Ureter (tissue), 1 donor: Measurements from ENCODE around the gene CAMTA1. TPM values are rescaled to one million over a fixed set of nuclear protein-coding genes. Genes with fewer than 3 reads are reported as not detected.
"Not testable (repeated sequence)": the region's sequence is repeated elsewhere in the genome, so short reads cannot be mapped to it uniquely, and the experiment has no call there.

ENCODE experiments used
- DNase-seq: peaks from one replicate; pipeline ENCODE4 v3.0.0-alpha.2; 2020; ENCODE audit warnings: low spot score
- total RNA-seq: library from RNA; stranded (reverse); gene quantifications from one replicate; pipeline ENCODE4 v1.2.4, GENCODE V29; 2023
- donor health status: DM: yes; HTN: yes; CAD: no.

Gene CAMTA1
- total RNA-seq, 1 donor from 2014 or later, result 88.1 TPM

DNA sequence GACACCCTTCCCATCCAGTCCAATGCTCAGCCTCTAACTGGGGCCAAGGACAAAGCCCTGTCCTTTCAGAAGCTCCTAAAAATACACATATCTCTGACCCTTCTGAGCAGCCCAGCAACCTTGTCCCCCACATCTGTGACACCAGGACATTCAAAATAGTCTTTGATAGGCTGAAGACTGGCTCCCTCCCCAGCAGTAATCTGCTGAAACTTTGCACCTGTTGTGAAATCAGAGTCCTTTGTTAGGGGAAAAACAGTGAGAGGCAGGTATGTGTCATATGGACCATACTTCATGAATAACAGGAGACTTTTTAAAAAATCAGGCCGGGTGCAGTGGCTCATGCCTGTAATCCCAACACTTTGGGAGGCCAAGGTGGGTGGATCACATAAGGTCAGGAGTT lies 903.4 kb downstream of the CAMTA1 start:
- no peak for DNase-seq

DNA sequence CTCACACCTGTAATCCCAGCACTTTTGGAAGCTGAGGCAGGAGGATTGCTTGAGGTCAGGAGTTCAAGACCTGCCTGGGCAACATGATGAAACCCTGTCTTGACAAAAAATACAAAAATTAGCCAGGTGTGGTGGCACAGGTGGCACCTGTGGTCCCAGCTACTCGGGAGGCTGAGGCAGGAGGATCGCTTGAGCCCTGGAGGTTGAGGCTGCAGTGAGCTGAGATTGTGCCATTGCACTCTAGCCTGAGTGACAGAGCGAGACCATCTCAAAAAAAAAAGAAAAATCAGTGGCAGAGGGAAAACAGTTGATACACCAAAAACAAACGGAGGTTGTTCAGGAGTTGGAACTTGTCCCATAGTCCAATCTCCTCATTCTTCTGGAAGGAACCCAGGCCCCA lies 904.1 kb downstream of the CAMTA1 start:
- not testable (repeated sequence) for DNase-seq

DNA sequence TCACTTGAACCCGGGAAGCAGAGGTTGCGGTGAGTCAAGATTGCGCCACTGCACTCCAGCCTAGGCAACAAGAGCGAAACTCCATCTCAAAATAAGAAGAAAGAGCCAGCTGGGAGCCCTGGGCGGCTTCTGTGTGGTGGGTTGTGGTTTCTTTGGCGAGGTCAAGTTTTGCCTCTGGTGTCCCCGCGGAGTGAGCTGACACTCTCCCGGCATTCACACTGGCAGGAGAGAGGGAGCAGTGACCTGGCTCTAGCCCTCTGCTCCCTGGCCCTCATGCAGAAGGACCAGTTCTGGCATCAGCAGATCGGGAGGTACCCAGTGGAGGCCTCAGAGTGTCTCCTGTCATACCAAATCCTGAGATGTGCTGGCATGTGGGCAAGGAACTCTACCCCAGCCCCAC lies 904.8 kb downstream of the CAMTA1 start:
- no peak for DNase-seq

DNA sequence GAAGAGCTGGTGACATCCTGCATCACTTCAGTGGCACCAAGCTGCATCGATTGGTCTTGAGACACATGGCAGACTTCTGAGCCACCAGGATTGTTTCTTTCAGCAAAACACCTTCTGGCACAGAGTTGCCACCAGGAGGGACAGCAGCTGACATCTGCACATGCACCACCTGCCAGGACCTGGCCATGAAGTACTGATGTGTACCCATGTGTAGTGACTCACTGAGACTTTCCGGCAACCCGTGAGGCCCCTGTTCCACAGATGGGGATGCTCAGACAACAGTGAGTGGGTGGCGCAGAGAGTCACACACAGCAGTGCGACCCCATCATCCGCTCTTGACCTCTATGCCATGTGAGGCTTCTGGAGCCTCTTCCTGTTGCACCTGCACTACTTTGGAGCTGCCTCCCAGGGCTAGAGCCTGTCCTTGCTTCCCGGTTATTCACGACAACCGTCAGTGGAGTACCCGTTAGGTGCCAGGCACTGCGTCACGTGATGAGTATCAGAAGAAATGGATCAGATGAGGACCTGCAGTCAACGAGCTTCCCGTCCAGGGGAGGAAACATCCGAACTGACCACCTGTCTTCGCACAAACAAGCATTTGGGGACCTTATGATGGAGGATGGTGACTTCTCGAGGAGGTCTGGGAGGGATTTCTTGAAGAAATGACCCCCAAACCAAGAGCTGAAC lies 905.4 kb downstream of the CAMTA1 start:
- DNase-seq, result no peak

DNA sequence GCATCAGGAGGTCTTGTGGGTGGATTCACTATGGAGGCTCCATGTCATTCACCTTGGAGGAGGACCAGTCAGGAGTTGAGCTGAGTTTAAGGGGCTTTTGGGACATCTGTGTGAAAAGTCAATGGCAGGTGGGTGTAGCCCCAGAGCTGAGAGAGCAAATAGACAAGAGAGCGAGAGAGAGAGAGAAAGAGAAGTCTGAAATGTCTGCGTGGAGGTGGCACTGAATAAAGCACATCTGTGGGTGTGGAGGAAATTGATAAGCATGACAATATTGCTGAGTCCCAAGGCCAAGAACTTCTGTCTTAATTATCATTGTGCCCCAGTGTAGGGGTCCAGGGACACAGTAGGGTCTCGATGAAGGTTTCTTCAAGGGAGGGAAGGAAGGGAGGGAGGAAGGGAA lies 906.3 kb downstream of the CAMTA1 start:
- no peak for DNase-seq

DNA sequence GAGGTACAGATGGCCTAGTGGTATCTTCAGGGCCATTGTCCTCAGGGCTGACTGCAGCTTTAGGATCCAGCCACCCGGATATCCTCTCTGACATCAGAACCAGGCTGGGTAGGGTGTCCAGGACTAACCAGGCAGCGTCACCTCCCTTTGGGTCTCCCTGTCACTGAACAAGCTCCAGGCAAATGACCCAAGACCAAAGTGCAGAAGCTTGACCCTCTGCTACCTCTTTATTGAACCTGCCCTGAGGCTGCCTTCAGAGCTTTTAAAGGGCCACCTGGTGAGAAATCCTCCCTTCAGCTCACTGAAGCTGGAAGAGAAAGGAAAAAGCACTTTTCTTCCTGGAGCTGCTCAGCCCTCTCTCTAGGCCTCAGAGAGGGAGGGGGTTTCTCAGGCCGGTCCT lies 906.8 kb downstream of the CAMTA1 start:
- DNase-seq, result no peak

DNA sequence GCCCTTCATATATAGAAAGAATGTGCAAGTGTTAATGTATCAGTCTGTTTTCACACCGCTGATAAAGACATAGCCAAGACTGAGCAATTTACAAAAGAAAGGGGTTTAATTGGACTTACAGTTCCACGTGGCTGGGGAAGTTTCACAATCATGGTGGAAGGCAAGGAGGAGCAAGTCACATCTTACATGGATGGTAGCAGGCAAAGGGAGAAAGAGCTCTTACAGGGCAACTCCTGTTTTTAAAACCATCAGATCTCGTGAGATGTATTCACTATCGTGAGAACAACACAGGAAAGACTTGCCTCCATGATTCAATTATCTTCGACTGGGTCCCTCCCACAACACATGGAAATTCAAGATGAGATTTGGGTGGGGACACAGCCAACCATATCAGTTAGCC lies 907.8 kb downstream of the CAMTA1 start:
- DNase-seq, result not testable (repeated sequence)

DNA sequence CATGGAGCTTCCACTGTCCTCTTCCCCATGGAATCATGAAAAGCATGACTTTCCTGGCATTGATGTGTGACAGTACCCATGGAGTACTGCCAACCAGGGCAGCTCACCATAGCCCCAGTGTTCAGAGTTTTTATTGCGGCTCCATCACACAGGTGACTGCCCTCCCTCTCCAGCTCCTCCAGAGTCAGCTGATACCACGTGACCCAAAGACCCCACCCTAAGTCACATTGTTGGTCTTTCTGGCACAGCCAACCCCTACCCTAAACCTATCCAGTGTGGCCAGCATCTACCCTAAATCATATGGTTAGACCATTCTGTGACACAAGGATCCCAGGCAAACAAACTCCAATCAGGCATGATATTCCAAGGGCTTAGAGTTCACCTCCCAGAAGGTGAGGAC lies 908.4 kb downstream of the CAMTA1 start:
- DNase-seq, result no peak

DNA sequence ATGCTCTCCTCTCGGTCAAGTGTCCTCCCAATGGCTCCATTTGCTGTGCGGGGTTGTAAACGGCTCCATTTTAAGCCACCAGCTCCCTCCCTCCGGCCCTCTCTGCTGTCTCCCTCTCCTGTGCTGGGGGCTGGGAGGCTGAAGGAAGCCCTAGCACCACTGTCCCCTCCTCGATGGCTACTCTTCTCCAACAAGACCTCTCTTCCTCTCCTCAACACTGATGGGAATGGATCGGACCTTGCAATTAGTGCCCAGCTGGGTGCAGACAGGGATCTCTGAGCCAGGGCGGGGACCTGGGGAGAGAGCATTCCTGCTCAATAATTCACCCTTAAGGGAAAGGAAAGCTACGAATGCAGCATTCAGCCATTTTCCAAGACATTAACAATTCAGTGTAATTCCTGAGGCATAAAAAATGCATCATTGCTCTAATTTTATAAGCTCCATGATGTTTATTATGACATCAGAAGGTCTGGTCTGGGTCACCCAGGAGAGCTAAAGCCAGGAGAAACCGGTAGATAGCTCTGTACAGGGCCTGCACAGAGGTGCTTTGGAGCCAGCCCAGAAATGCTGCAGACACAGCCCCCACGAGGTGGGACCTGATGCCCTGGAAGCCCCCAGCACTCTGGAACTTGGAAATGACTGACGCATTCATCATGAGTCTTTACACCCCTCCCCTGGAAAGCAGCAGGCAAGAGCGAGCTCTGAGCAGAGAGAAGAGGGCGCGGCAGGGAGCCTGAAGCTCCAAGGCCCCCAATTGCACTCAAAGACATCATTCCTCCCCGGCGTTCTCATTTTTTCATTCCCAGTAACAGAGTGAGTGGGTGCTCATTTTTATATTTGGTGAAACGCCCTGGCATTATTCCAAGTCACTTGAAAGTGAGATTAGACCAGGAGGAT lies 909.6 kb downstream of the CAMTA1 start:
- DNase-seq, result no peak

DNA sequence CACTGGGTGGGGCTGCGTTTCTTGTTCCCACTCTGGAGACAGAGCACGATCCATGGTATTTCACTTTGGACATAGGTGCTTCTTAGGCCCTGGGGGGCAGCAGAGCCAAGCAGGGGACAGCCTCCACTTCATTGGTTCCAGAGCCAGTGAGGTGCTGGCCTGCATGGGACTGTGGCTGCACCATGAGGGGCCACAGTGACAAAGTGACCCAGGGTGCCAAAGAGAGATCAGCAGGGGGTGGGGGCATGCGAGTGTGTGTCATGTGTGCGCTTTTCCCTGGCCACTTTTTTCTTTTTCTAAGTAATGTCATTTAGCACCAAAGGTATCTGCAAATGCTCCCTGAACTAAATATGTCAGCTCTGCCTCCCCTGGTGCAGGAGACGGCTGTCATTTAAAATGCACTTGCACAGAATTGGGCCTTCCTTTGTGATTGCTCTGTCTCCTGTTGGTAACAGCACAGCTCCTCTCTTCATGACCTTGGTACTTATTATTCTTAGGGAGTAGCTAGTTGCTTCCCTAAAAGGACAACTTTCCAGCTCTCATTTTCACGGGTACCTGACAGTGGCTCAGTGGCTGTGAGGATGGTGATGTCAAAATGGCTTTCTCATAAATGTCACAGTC lies 910.4 kb downstream of the CAMTA1 start:
- no peak for DNase-seq

DNA sequence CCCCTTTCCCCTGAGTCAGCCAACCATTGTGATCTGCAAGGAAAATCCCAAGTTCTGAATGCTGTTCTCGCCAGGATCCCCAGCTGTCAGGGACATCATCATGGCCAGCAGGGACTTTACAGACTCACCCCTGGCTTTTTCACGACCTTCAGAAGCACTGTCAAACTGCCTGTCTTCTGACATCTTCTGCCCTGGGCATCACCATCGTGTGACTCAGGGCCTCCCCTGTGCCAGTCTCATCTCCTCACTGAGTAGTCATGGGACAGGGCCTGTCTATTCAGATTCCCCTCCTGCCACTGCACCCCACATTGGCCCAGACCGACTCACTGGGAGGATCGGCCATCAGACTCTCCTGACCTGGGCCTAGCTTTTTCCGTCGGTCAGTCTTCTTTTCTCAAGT lies 913.4 kb downstream of the CAMTA1 start:
- no peak for DNase-seq

DNA sequence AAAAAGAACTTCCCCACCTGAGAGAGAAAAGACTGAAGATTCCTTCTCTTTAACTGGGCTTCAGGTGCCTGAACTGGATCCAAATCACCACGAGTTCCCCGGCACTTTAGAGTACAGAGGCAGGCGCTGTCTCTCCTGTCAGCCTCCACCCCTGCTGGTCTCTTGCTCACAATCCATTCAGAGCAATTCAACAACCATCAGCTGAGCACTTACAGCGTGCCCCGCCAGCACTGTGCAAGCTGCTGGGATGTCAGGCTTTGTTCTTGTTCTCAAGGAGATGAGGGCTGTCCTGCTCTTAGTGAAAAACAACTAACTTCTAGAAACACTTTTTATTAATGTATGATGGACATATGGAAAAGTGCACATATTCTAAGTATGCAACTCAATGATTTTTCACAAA lies 917.1 kb downstream of the CAMTA1 start:
- DNase-seq, result no peak

DNA sequence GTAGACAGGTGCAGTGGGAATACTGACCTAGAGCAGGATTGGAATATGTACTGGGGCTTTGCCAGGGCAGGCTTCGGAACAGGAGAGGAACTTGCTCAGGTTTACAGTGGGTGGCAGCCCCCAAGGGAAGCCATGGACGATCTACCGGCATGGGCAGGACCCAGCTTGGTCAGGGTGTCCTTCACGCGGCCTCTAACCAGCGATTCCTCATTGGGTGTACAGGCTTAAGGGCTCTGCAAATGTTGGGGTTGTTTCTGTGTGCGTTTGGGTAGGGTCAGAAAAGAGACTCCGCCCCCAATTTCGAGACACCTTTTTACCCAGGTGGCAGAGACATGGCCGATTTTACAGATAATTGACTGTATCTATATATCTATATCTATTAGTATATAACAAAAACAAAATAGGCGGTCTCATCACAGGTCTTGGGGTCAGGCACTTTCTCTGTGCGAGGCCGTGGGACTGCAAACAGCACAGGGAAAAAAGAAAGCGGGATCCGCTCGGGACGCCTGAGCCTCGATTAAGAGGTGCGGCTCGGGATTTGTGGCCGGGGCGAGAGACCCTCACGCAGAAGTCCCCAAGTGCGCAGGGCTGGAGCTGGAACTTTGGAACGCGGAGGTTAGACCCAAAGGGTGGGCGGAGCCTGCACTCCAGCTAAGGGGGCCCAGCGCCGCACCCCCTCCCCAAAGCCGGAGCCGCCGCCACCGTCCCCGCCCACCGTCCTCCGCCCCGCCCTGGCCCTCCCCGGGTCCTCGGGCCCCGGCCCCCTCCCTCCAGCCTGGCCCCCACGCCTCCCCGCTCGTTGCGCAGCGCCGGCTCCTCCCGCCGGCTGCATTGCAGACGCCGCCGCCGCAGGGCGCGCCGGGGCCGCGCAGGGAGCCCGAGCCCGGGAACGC lies 918.3 kb downstream of the CAMTA1 start:
- no peak for DNase-seq

DNA sequence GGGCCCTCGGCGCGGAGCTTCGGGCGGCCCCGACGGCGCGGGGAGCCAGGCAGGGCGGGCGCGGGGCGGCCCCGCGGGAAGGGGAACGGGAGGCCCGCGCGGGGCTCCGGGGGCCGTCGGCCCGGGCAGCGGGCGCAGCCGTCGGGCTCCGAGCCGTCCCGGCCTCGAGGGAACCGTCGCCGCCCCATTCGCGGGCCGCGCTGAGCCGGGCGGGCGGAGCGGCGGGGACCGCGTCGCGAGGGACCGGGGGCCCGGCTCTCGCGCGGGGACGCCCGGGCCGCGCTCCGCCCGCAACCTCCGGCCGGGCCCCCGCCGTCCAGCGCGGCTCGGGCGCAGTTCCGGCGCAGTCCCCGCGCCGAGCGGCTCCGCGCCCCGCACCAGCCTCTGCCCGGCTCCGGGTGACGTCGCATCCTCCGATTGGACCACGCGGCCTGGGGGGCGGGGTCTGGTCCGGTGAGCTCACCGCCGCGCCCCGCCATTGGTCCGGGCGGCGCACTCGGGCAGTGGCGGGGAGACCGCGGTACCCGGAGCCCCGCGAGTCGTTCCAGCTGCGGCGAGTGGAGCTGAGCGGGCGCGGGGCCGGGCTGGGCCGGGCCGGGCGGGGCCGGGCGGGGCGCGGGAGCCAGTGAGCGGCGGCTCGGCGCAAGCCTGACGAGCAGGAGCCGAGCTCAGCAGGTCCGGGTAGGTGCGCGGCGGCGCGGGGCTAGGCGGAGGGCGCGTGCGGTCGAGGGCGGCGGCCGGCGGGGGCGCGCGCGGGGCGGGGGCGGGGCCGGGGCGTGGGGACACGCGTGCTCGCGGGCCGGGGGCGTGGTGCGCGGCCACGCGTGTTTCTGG lies 919.2 kb downstream of the CAMTA1 start:
- peak; percentile 92 for DNase-seq

DNA sequence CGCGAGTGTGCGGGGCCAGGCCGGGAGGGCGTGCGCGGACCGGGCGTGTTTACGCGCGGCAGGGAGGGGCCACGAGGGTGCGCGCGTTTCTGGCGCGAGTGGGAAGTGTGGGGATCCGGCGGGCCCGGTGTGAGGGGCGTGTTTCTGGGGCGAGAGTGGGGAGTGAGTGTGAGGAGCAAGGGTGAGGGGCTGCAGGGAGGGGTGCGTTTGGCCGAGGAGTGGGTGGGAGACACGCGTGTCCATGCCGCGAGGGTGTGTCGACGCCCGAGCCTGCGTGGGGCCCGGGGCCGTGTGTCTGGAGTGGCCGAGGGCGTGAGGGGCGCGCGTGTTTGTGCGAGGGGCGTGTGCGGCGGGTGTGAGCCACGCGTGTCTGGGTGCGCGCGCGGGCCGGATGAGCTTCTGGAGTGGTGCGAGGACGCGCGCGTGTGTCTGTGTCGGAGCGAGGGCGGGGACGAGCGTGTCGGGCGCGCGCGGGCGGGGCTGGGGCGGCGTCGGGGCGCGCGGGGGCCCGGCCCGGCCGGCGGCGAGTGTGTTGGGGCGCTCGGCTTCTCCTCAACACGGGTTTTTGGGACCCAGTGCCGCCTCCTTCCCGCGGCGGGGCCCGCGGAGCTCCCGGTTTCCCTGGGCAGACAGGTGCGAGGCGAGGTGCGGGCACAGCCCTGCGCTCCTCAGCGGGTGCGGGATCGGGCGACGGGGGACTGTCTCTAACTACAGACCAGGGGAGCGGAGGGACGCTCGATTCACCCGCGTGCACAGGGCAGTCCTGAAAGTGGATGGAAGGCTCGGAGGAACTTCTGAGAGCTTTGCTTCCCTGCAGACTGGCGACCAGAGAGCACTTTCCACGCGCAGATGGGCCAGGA lies 920.0 kb downstream of the CAMTA1 start:
- DNase-seq, result no peak

DNA sequence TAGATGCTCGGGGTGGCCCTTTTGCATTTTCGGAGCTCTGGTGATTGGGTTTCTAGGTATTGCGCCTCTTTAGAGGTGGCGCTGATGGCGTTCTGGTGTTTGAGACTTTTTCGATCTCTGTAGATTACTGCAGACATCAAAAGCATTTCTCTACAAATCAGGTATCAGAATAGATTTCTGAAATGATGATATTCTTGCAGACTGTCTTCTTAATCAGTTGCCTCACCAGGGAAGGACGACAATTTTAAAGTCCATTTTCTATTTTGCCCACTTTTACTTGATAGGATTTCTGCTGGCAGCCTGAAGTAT lies 920.6 kb downstream of the CAMTA1 start:
- no peak for DNase-seq

DNA sequence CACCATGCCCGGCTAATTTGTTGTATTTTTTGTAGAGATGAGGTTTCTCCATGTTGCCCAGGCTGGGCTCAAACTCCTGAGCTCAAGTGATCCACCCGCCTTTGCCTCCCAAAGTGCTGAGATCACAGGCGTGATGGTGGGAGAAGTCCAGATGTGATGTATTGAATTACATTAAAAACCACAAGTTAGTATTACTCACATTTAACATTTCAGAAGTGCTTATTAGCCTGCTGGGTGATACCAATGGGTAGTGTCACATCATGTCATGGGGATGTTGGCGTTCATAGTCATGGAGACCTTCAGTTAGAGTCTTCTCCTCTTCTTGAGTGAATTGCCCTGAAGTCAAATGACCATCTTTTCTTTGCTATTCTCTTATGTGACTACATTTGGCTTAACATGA lies 922.3 kb downstream of the CAMTA1 start:
- DNase-seq, result no peak

DNA sequence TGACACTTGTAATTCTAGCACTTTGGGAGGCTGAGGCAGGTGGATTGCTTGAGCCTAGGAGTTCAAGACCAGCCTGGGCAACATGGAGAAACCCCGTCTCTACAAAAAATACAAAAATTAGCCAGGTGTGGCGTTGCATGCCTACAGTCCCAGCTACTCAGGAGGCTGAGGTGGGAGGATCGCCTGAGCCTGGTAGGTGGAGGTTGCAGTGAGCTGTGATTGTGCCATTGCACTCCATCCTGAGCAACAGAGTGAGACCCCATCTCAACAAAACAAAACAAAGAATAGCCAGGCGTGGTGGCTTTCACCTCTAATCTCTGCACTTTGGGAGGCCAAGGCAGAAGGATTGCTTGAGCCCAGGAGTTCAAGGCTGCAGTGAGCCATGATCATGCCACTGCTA lies 922.8 kb downstream of the CAMTA1 start:
- DNase-seq, result not testable (repeated sequence)

DNA sequence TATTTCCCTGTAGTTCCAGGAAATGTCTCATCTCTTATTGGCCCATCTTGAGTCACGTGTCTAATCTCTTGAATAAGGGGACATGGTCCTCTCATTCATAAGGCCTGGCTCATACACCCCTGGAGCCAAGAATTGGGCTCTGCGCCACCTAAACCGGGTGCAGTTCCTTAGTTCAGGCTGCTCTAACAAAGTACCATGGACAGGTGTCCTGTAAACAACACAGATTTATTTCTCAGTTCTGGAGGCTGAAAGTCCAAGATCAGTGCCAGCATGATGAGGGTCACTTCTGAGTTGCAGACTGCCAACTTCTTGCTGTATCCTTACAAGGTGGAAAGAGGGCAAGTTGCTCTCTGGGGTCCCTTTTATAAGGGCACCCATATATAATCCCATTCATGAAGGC lies 925.6 kb downstream of the CAMTA1 start:
- no peak for DNase-seq

DNA sequence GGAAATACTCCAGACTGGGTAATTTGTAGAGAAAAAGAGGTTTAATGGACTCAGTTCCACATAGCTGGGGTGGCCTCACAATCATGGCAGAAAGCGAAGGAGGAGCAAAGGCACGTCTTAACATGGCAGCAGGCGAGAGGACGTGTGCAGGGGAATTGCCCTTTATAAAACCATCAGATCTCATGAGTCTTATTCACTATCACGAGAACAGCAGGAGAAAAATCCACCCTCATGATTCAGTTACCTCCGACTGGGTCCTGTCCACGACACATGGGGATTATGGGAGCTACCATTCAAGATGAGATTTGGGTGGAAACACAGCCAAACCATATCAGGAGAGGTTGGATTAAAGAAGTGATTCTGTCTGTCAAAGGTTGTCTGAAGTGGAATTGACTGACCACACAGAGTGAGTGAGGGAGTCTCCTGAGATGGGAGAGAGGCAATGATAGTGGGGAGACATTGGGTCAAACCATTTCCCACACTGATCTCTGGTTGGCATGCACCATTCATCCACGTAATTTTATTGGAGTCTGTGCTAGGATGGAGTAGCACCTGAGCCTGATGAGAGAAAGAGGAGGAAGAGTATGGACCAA lies 927.6 kb downstream of the CAMTA1 start:
- DNase-seq, result no peak
